Putamen (tissue), 1 donor: ENCODE measurements around the gene EXO1.

ENCODE experiments used
- DNase-seq: peaks from one replicate; pipeline ENCODE4 v3.0.0-alpha.2; 2016; ENCODE audit warnings: low spot score

Gene EXO1

DNA sequence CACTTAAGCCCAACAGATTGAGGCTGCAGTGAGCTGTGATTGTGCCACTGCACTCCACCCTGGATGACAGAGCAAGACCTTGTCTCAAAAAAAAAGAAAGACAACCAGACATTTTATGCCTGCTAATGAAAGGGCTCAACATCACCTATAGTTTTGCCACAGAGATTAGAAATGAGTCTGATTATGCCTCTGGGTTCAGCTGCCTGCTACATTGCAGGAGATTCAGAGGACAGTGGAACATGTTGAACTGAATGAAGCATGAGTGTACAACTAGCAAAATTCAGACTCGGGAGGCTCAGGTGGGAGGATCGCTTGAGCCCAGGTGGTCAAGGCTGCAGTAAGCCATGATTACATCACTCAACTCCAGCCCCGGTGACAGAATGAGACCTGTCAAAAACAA, 46.0 kb downstream of the EXO1 start:
- no peak for DNase-seq

DNA sequence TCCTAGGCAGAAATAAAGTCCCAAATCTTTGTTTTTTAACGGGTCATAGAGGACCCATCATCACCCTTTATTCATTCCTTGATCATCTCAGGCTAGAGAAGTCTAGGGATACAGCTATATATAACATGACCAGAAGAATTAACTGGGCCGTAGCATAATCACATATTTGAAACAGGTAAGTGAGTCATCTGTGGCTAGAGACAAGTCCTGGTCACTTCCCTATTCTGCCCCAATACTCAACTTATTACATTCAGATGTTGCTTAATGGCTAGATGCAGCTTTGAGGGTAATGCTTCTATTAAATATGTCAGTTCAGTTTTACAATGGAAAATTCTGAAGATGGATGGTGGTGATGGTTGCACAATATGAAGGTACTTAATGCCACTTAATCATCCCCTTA, 47.0 kb downstream of the EXO1 start:
- DNase-seq, result no peak

DNA sequence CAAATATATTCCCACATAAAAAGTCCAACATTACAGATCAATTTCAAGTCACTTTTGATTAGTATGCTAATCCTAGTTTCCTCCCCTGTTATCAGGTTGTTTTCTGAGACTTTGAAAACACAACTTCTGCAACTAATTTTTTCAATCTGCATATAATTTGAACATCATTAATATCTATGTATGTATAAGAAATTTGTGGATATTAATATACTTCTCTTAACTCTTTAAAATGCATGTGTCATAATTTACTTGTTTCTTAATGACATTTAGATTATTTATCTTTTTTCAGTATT, 48.6 kb downstream of the EXO1 start:
- DNase-seq, result no peak

DNA sequence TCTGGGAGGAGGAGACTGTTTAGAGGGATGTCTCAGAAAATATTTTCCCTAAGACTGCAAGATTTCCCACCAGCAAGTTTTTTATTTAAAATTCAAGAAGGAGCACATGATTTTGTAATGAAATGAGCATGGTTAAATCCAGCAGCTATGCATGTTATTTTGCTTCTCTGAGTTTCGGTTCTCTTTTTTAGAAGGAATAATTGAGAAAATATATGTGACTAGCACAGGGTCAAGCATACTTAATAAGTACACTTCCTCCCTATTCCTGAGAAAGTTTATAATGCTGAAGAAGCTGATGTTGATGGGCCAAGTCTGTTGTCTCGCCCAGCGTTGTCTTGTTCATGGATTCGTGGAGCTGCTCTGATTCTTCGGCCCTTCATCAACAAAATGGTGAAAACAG, 51.2 kb downstream of the EXO1 start:
- no peak for DNase-seq

DNA sequence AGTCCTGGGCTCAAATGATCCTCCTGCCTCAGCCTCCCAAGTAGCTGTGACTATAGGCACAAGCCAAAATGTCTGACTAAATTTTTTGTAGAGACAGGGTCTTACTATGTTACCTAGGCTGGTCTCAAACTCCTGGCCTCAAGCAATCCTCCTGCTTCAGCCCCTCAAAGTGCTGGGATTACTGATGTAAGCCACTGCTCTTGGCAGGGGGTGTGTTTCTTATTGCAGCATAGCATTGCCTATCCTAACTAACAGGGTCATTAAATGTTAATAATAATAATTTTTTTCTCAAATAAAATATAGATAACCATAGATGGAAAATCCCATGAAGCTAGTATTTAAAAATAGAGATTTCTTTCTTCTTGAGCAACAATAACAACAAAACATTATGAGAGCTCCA, 52.4 kb downstream of the EXO1 start:
- no peak for DNase-seq

DNA sequence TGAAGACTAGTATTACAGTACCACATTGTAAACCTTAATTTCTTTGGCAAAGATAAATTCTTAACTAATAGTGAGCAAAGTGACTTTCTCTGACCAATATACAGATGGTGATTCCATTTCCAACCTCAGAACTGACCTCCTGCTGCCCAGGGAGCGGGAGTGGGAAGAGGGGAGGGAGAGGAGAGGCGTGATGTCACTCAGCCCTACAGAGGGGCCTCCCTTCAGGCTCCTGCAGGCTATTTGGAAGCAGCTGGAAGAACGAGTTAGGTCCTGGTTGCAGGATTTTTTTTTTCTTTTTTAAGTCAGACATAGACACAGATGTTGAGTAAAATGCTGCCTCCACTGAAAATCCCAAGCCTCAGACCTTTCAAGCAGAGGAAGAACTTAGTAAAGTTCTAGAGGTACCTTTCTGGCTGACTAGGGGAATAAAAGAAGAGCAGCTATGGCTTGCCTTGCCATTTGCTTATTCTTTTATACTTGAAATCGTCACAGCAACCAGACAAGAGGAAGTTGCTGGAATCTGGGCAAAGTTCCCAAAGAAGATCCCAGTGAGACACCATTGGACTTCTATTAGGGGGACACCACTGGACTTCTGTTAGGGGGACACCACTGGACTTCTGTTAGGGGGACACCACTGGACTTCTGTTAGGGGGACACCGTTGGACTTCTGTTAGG, 54.5 kb downstream of the EXO1 start:
- no peak for DNase-seq

DNA sequence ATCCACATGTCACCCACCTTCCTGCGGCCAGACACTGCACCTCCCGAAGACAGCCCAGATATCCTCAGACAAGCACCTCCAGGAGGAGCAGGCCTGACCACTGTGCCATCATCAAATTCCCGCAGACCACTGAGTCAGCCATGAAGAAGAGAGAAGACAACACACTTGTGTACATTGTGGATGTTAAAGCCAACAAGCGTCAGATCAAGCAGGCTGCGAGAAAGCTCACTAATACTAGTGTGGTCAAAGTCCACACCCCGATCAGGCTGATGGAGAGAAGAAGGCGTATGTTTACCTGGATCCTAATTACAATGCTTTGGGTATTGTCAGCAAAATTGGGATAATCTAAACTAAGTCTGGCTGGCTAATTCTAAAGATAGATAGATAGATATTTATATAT, 68.2 kb downstream of the EXO1 start:
- DNase-seq, result no peak

DNA sequence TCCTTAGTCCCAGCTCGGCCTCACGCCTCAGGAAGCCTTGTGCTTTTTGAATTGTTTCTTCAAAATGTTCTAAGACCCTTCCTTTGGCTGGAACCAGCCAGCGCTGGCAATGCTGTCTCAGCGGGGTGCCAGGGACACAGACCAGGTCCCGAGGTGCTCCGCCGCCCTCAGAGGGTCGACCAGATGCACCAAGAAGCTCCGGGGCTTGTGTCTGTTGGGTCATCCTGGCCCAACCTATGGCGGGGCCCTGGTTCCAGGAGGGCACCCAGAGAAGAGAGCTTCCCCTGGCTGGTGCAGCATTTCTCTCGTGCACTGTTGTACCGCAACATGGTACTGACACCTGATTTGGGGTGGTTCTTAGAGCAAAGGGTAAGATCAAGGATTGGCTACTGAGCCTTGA, 69.5 kb downstream of the EXO1 start:
- DNase-seq, result no peak

DNA sequence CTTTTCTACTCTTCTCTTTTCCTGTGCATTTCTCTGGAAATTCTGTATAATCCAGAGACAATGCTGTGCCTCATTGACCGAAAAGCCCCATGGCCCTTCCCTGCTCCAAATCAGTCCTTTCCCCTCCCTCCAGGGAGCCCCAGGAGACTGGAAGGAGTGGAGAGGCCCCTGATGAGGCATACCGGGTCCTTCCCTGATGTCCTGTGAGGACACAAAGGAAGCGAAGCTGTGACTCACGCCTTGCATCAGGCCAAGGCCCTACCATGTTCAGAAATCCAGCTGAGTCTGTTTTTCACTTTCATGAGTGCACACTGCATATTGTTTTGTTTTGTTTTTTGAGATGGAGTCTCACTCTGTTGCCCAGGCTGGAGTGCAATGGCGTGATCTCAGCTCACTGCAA, 70.9 kb downstream of the EXO1 start:
- DNase-seq, result no peak

DNA sequence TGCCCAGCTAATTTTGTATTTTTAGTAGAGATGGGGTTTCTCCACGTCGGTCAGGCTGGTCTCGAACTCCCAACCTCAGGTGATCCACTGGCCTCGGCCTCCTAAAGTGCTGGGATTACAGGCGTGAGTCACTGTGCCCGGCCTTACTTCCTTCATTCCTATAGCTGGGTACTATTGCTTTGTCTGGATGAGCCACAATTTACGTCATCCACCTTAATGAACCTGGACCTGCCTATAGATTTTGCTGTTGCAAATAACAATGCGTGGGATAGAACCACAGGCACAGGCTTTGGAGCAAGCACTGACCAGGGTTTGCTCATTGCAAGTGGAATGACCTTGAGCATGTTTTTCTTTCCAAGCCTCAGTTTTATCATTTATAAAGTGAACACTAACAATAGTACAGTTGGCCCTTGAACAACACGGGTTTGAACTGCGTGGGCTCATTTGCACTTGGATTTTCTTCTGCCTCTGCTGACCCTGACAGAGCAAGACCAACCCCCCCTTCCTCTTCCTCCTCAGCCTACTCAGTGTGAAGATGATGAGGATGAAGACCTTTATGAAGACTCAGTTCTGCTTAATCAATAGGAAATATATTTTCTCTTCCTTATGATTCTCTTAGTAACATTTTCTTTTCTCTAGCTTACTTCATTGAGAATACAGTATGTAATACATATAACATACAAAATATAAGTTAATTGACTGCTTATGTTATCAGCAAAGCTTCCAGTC, 76.2 kb downstream of the EXO1 start:
- no peak for DNase-seq

DNA sequence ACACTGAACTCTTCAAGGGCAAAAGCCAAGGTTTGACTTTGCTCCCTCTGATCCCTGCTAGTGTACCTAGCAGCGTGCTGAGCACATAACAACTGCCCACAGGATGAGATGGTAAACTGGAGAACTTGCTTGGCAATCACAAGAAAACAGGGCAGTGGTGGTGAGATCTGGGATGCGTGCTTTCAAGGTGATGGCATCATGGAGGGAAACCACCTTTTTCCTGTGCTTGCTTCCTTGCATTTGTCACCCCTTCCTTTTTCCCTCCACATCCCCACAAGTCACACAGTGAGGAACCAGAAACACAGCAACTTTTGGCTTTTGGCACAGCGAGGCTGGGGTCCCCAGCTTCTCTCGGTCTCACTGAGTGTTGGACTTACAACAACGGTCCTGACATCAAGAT, 78.1 kb downstream of the EXO1 start:
- DNase-seq, result no peak

DNA sequence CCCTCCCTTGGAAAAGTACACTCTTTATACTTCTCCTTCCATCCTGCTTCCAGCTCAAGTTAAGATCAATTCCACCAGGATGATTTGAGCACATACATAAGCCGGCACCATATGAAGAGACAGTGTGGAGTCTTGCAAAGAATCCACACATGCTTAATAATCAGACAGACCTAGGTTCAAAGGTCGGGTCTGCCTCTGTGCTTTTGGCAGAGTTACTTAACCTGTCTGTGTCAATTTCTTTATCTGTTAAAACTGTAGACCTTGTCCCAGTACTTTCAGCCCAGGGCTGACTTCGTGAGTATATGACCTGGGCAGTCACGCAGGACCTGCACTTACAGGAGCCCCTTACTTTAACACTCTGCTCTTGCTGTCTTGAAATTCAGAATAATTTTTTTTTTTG, 79.3 kb downstream of the EXO1 start:
- no peak for DNase-seq

DNA sequence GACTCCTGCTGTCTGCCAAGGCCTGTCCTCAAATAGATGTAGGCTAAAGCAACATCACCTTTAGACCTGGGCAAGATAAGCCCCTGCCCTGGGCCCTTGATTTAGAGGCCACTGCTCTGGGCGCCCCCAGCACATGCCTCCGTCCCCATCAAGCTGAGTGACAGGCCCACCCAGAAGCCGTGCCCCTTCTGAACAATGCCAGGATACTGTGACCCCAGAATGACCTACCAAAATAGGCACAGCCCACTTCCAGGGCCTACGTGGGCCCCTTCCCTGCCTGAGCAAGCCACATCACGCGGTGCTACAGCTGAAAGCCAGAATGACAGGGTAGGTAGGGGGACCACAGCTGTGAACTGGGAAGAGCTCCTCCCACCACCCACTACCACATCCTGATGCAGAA, 84.8 kb downstream of the EXO1 start:
- DNase-seq, result no peak

DNA sequence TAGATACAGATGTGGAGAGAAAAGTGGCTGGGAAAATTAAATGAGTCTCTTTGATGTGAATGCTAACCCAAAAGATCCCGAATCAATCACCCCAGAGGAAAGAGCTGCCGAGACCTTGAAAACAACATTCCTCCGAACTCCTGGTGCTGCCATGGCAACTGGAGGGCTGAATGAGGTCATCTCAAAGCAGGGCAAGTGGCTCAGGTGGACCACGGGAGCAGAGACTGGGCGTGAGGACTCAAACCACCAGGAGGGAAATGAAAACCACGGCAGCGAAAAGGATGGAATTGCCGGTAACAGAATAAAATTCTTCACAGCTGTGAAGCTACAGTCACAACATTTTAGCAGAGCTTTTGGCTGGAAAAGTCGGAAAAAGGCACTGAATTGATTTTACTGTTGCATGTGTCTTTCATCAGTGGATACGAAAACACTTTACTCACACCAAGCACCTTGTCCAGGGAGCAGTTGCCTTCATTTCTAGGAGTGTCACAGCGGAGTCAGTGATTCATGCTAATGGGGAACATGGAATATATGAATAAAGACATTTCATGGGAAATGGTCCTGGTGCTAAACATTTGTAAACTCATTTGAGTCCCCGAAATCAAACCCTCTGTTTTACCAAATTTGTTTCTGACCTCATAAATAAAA, 86.3 kb downstream of the EXO1 start:
- no peak for DNase-seq

DNA sequence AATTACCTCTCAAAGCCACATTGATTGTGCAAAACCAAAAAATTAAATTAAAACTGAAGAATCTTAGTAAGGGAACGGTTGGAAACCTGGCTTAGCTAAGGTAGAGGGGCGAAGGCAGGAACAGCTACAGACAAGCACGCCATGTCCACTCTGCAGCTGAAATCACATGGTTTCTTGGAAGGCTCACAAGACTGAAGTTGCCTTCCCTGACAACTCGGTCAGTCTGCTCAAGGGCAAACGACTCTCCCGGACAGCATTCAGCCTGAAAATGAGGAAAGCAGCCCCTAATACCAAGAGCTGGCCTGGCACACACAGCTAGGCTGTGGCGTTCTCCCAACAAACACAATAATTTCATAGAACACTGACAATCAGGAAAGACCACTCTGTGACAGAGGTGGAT, 86.9 kb downstream of the EXO1 start:
- no peak for DNase-seq
